ENCODE data around the gene ALK.

GRCh38 chr2:29723255-29724001, 198.0 kb downstream of the ALK start:
- no peak for TF ChIP-seq EP300 (IDR thresholded peaks at IDR 0.05; ENCODE audit: borderline replicate concordance)
- TF ChIP-seq REST (IDR thresholded peaks at IDR 0.05; ENCODE audit: low read depth): no peak
- no peak for TF ChIP-seq TAF1 (IDR thresholded peaks at IDR 0.05; ENCODE audit: low read depth)
- no peak for TF ChIP-seq CREB1 (IDR thresholded peaks at IDR 0.05; ENCODE audit: low read depth)
- no peak for TF ChIP-seq RAD21 (IDR thresholded peaks at IDR 0.05; ENCODE audit: low read depth)
- TF ChIP-seq CEBPB (IDR thresholded peaks at IDR 0.05): no peak
- TF ChIP-seq NFIC (IDR thresholded peaks at IDR 0.05): no peak
- TF ChIP-seq YY1 (IDR thresholded peaks at IDR 0.05; ENCODE audit: low read depth): no peak
- no peak for TF ChIP-seq MAX (IDR thresholded peaks at IDR 0.05)
- no peak for TF ChIP-seq FOXM1 (IDR thresholded peaks at IDR 0.05; ENCODE audit: borderline replicate concordance, low read depth)
- no peak for TF ChIP-seq ZBTB7A (IDR thresholded peaks at IDR 0.05; ENCODE audit: low read depth)
- no peak for TF ChIP-seq TEAD4 (IDR thresholded peaks at IDR 0.05)
- TF ChIP-seq USF1 (IDR thresholded peaks at IDR 0.05): no peak
- TF ChIP-seq EGR1 (IDR thresholded peaks at IDR 0.05): no peak

All from Ishikawa (cell line).